Spleen (tissue), 11 donors: ENCODE data around the gene CMSS1. TPM values are rescaled to one million over a fixed set of nuclear protein-coding genes. Genes with fewer than 3 reads are reported as not detected.

ENCODE experiments used
- DNase-seq: peaks from one replicate; pipeline ENCODE4 v3.0.0-alpha.2; 2020
- H3K27ac ChIP-seq, 8 donors: fragments of 200-600 bp; sonication (generic) in 7 of 8; 1 replicate in 4 of 8; 2 replicates in 4 of 8; pipeline versions ENCODE4 v1.5.0 to v1.8.0; 2016 to 2021; ENCODE audit warnings: inconsistent platforms in 4 of 8, mild to moderate bottlenecking in 4 of 8, moderate library complexity in 1 of 8
- H3K27me3 ChIP-seq, 7 donors: fragments of 200-600 bp; sonication (generic) in 6 of 7; replicated peaks in 1 of 7; 1 replicate in 4 of 7; 2 replicates in 3 of 7; pipeline versions ENCODE4 v1.5.0 to v1.8.0; 2016 to 2021; ENCODE audit warnings: inconsistent platforms in 3 of 7, mild to moderate bottlenecking in 1 of 7
- H3K36me3 ChIP-seq, 6 donors: fragments of 200-600 bp; sonication (generic) in 5 of 6; 1 replicate in 4 of 6; 2 replicates in 2 of 6; pipeline versions ENCODE4 v1.5.0 to v1.8.0; 2016 to 2021; ENCODE audit warnings: inconsistent platforms in 2 of 6
- H3K4me1 ChIP-seq, 6 donors: fragments of 200-600 bp; sonication (generic) in 5 of 6; 1 replicate in 3 of 6; 2 replicates in 3 of 6; pipeline versions ENCODE4 v1.5.0 to v1.8.0; 2016 to 2021; ENCODE audit warnings: inconsistent platforms in 3 of 6
- H3K4me3 ChIP-seq, 8 donors: fragments of 200-600 bp; sonication (generic) in 7 of 8; 1 replicate in 4 of 8; 2 replicates in 4 of 8; pipeline versions ENCODE4 v1.5.0 to v1.8.0; 2016 to 2021; ENCODE audit warnings: inconsistent platforms in 4 of 8, mild to moderate bottlenecking in 4 of 8, moderate library complexity in 2 of 8
- H3K9me3 ChIP-seq, 8 donors: fragments of 200-600 bp; sonication (generic) in 7 of 8; 1 replicate in 4 of 8; 2 replicates in 4 of 8; pipeline versions ENCODE4 v1.5.0 to v1.8.0; 2016 to 2021; ENCODE audit warnings: inconsistent platforms in 4 of 8
- POLR2A ChIP-seq, 3 donors: fragments of 450-650 bp; IDR thresholded peaks; one replicate each; pipeline ENCODE4 v1.5.1; 2017; ENCODE audit warnings: antibody characterized with exemption in 3 of 3, mild to moderate bottlenecking in 1 of 3
- POLR2AphosphoS5 ChIP-seq, 3 donors: sonication (generic); formaldehyde crosslinking; IDR thresholded peaks; one replicate each; pipeline ENCODE4 v1.5.1; 2017; ENCODE audit warnings: antibody characterized with exemption in 3 of 3
- WGBS, 5 donors: extraction: QIAGEN DNeasy Blood & Tissue Kit in 3 of 5; methylation state at CpG; one replicate each; pipeline versions ENCODE4 v1.1.5 to v1.1.7; 2013 to 2018; 5-methylcytosine and 5-hydroxymethylcytosine counted together
- intact Hi-C: fragments of 100-400 bp; cut with DNase I; formaldehyde crosslinking; loops from one replicate; pipeline ENCODE4 v1.15.0; 2023; ENCODE audit warnings: low total_unique reads
- polyA plus RNA-seq, 3 donors: library from polyadenylated mRNA; stranded (reverse); fragments of 200-250 nt; gene quantifications; one replicate each; pipeline ENCODE4 v1.2.1, GENCODE V29; 2013
- total RNA-seq, 7 donors: library from RNA; depleted of rRNA in 3 of 7; stranded (reverse); fragments of >200 nt in 3 of 7; fragmentation: NEBNext Ultra II Directional in 4 of 7; extraction: Animal tissue kit (Norgen Biotek cat#: 25700) in 4 of 7; gene quantifications; one replicate each; pipeline versions ENCODE4 v1.1.0 to v1.2.1, GENCODE V29; 2016 to 2021
- TF ChIP-seq, protein P1 (sequence below), 11 experiments: fragments of 200-600 bp in 7 of 11; fragments of 450-650 bp in 4 of 11; sonication (generic) in 4 of 11; IDR thresholded peaks in 8 of 11; conservative IDR thresholded peaks in 3 of 11; 1 replicate in 7 of 11; 2 replicates in 4 of 11; pipeline versions ENCODE4 v1.4.0 to v1.8.0; 2016 to 2021; ENCODE audit warnings: antibody characterized with exemption in 11 of 11, inconsistent platforms in 4 of 11, mild to moderate bottlenecking in 1 of 11
- donor health status: healthy with polysubstance abuse.
- donor health status: DM: no; HTN: no; CAD: no; lungs with moderate emphysema.
- donor health status: DM: no; HTN: no; CAD: no.
- donor health status: Bipolar disorder and iron deficiency.
- donor health status: healthy.
- donor health status: DM: no; HTN: no; CAD: no.
- donor health status: DM: yes; HTN: yes; CAD: no.

The CMSS1 gene
- total and polyA plus RNA-seq, 10 donors, result 6.9 to 30.1 (median 20.0) TPM

DNA sequence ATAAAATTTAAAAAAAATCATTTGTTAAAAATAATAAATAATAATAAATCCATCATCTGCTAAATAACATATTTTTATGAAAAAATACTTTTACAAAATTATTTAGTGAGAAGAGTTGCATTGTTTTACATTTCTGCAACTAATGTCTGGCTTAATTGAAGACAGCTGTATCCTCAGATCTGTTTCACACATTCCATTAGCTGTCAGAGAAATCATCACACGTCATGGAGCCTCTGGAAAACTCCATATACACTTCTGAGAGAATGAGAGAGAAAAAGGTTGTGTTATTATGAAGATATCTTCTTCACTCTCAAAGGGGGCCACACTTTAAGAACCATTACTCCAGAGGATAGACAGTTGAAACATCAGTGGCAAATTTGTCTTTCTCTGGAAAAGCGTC, 40.8 kb downstream of the CMSS1 start:
- 82 to 92% (median 89%) methylated on average over 2 of the region's 2 CpGs for WGBS, 5 donors
- DNase-seq, result no peak
- TF ChIP-seq POLR2AphosphoS5 (IDR thresholded peaks at IDR 0.05) (no peak), POLR2A (IDR thresholded peaks at IDR 0.05) (no peak)
- TF ChIP-seq, protein P1, sequence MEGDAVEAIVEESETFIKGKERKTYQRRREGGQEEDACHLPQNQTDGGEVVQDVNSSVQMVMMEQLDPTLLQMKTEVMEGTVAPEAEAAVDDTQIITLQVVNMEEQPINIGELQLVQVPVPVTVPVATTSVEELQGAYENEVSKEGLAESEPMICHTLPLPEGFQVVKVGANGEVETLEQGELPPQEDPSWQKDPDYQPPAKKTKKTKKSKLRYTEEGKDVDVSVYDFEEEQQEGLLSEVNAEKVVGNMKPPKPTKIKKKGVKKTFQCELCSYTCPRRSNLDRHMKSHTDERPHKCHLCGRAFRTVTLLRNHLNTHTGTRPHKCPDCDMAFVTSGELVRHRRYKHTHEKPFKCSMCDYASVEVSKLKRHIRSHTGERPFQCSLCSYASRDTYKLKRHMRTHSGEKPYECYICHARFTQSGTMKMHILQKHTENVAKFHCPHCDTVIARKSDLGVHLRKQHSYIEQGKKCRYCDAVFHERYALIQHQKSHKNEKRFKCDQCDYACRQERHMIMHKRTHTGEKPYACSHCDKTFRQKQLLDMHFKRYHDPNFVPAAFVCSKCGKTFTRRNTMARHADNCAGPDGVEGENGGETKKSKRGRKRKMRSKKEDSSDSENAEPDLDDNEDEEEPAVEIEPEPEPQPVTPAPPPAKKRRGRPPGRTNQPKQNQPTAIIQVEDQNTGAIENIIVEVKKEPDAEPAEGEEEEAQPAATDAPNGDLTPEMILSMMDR (IDR thresholded peaks at IDR 0.05 in 8 of 11, conservative IDR thresholded peaks at IDR 0.05 in 3 of 11), result no peak
- Histone ChIP-seq H3K36me3 (peaks cover 0 to 45% (median 2%) of the 10 kb centered on the region in 6 donors), H3K4me3 (no peak overlapping the region), H3K4me1 (peaks cover 0 to 17% (median 0%) of the 10 kb centered on the region in 6 donors), H3K9me3 (no peaks in the 10 kb centered on the region), H3K27ac (no peak overlapping the region), H3K27me3 (no peaks in the 10 kb centered on the region)
- intact Hi-C loops, result no loop called here

- no peak for DNase-seq
- H3K4me3 ChIP-seq, result no peak overlapping the region
- peaks cover 0 to 17% (median 0%) of the 10 kb centered on the region in 6 donors for H3K4me1 ChIP-seq
- peaks cover 0 to 45% (median 2%) of the 10 kb centered on the region in 6 donors for H3K36me3 ChIP-seq
- 59 to 82% (median 74%) methylated on average over 1 of the region's 1 CpG for WGBS, 5 donors
- TF ChIP-seq, protein P1 (IDR thresholded peaks at IDR 0.05 in 8 of 11, conservative IDR thresholded peaks at IDR 0.05 in 3 of 11), result no peak
- no peak for TF ChIP-seq POLR2AphosphoS5 (IDR thresholded peaks at IDR 0.05)
- TF ChIP-seq POLR2A (IDR thresholded peaks at IDR 0.05), result no peak
- intact Hi-C loops, result no loop called here
- H3K9me3 ChIP-seq, result no peaks in the 10 kb centered on the region
- peak overlapping the region in 3 of 8 donors; percentile 14 to 37 (median 27) for H3K27ac ChIP-seq
- H3K27me3 ChIP-seq, result no peaks in the 10 kb centered on the region
Observed at GRCh38 chr3:99859825-99860224, 42.2 kb downstream of the CMSS1 start.

DNA sequence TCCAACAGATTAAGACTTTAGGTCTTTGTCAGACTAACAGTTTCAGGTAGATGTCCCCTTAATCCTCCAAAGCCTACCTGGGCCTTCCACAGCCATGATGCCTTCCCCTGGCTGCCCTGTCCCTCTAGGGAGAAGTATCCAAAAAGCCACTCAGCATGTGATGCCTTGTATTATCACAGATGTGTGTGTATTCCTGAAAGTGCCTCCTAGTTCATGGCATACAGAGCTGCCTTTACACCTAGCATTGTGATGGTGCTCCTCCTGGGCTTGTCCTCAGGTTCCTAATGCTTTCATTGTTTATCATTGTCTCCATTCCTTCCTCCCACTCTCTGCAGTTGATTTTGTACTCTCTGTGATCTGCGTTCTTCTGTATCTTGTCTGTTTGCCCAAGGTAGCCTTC, 43.6 kb downstream of the CMSS1 start:
- Histone ChIP-seq H3K27me3 (no peaks in the 10 kb centered on the region), H3K4me1 (peaks cover 0 to 20% (median 4%) of the 10 kb centered on the region in 6 donors), H3K36me3 (peaks cover 0 to 38% (median 2%) of the 10 kb centered on the region in 6 donors), H3K9me3 (no peaks in the 10 kb centered on the region), H3K27ac (peak overlapping the region in 1 of 8 donors; percentile 45), H3K4me3 (no peak overlapping the region)
- WGBS, 5 donors, result 88 to 99% (median 97%) methylated on average over 1 of the region's 1 CpG
- no peak for TF ChIP-seq POLR2AphosphoS5 (IDR thresholded peaks at IDR 0.05)
- TF ChIP-seq, protein P1 (IDR thresholded peaks at IDR 0.05 in 8 of 11, conservative IDR thresholded peaks at IDR 0.05 in 3 of 11), result no peak
- no peak for TF ChIP-seq POLR2A (IDR thresholded peaks at IDR 0.05)
- DNase-seq, result no peak
- intact Hi-C loops, result no loop called here

- no peak for TF ChIP-seq POLR2A (IDR thresholded peaks at IDR 0.05)
- TF ChIP-seq, protein P1 (IDR thresholded peaks at IDR 0.05 in 8 of 11, conservative IDR thresholded peaks at IDR 0.05 in 3 of 11), result no peak
- no peak for TF ChIP-seq POLR2AphosphoS5 (IDR thresholded peaks at IDR 0.05)
- no peaks in the 10 kb centered on the region for H3K9me3 ChIP-seq
- intact Hi-C loops, result no loop called here
- H3K4me1 ChIP-seq, result peaks cover 0 to 30% (median 7%) of the 10 kb centered on the region in 6 donors
- no peak for DNase-seq
- no peak overlapping the region for H3K4me3 ChIP-seq
- H3K27me3 ChIP-seq, result no peaks in the 10 kb centered on the region
- WGBS, 5 donors, result 80 to 90% (median 83%) methylated on average over 2 of the region's 2 CpGs
- peak overlapping the region in 1 of 8 donors; percentile 18 for H3K27ac ChIP-seq
- peaks cover 0 to 36% (median 2%) of the 10 kb centered on the region in 6 donors for H3K36me3 ChIP-seq
Observed at GRCh38 chr3:99862208-99862607, 44.5 kb downstream of the CMSS1 start.
